ENCODE results near the gene SPOUT1. TPM values are rescaled to one million over a fixed set of nuclear protein-coding genes. Genes with fewer than 3 reads are reported as not detected.

Gene SPOUT1
- total RNA-seq, 1 experiment from 2014 or later: 35.8 TPM

GRCh38 chr9:128774804-128775203, 54.8 kb downstream of the SPOUT1 start:
- intact Hi-C loops (cut with micrococcal nuclease; ENCODE audit: unreplicated experiment): no loop called here
- peaks cover 24% of the 10 kb centered on the region for H3K36me3 Mint-ChIP-seq (ENCODE audit: insufficient read depth, unreplicated experiment)
- CTCF ChIA-PET: no interaction called here

DNA sequence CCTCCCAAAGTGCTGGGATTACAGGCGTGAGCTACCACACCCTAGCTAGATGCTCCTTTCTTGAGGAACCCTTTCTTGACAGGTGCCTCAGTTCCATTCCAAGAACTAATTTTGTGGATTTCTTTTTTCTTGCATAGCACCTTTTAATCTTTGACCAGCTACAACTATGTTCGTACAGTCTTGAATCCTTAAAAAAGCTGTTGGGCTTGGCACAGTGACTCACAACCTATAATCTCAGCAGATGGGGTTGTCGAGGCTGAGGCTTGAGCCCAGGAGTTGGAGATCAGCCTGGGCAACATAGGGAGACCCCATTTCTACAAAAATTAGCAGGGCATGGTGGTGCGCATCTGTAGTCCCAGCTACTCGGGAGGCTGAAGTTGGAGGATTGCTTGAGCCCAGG, 56.5 kb downstream of the SPOUT1 start:
- no TSS peak for BruUV-seq (replicated peaks)
- peaks cover 24% of the 10 kb centered on the region for H3K36me3 Mint-ChIP-seq (ENCODE audit: insufficient read depth, unreplicated experiment)
- peaks cover 8% of the 10 kb centered on the region for H3K4me1 Mint-ChIP-seq (ENCODE audit: low read depth, unreplicated experiment)
- intact Hi-C loops (cut with micrococcal nuclease; ENCODE audit: unreplicated experiment): no loop called here
- TF ChIP-seq, protein P1, sequence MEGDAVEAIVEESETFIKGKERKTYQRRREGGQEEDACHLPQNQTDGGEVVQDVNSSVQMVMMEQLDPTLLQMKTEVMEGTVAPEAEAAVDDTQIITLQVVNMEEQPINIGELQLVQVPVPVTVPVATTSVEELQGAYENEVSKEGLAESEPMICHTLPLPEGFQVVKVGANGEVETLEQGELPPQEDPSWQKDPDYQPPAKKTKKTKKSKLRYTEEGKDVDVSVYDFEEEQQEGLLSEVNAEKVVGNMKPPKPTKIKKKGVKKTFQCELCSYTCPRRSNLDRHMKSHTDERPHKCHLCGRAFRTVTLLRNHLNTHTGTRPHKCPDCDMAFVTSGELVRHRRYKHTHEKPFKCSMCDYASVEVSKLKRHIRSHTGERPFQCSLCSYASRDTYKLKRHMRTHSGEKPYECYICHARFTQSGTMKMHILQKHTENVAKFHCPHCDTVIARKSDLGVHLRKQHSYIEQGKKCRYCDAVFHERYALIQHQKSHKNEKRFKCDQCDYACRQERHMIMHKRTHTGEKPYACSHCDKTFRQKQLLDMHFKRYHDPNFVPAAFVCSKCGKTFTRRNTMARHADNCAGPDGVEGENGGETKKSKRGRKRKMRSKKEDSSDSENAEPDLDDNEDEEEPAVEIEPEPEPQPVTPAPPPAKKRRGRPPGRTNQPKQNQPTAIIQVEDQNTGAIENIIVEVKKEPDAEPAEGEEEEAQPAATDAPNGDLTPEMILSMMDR (IDR thresholded peaks at IDR 0.05; ENCODE audit: unreplicated experiment): no peak
- H3K9me3 Mint-ChIP-seq (ENCODE audit: low read depth, unreplicated experiment): peaks cover 5% of the 10 kb centered on the region
- H3K27me3 Mint-ChIP-seq (ENCODE audit: unreplicated experiment): no peaks in the 10 kb centered on the region
- no peak for DNase-seq
- H3K4me3 Mint-ChIP-seq (ENCODE audit: low read depth, unreplicated experiment): no peak overlapping the region
- CTCF ChIA-PET: no interaction called here
- H3K27ac Mint-ChIP-seq (ENCODE audit: unreplicated experiment): no peak overlapping the region

More at GRCh38 chr9:128774804-128775203, 54.8 kb downstream of the SPOUT1 start:
- TF ChIP-seq, protein P1 (IDR thresholded peaks at IDR 0.05; ENCODE audit: unreplicated experiment): no peak
- Mint-ChIP-seq H3K9me3 (ENCODE audit: low read depth, unreplicated experiment) (peaks cover 5% of the 10 kb centered on the region), H3K4me1 (ENCODE audit: low read depth, unreplicated experiment) (peaks cover 8% of the 10 kb centered on the region), H3K4me3 (ENCODE audit: low read depth, unreplicated experiment) (no peak overlapping the region), H3K27ac (ENCODE audit: unreplicated experiment) (no peak overlapping the region), H3K27me3 (ENCODE audit: unreplicated experiment) (no peaks in the 10 kb centered on the region)
- DNase-seq: no peak
- no TSS peak for BruUV-seq (replicated peaks)

DNA sequence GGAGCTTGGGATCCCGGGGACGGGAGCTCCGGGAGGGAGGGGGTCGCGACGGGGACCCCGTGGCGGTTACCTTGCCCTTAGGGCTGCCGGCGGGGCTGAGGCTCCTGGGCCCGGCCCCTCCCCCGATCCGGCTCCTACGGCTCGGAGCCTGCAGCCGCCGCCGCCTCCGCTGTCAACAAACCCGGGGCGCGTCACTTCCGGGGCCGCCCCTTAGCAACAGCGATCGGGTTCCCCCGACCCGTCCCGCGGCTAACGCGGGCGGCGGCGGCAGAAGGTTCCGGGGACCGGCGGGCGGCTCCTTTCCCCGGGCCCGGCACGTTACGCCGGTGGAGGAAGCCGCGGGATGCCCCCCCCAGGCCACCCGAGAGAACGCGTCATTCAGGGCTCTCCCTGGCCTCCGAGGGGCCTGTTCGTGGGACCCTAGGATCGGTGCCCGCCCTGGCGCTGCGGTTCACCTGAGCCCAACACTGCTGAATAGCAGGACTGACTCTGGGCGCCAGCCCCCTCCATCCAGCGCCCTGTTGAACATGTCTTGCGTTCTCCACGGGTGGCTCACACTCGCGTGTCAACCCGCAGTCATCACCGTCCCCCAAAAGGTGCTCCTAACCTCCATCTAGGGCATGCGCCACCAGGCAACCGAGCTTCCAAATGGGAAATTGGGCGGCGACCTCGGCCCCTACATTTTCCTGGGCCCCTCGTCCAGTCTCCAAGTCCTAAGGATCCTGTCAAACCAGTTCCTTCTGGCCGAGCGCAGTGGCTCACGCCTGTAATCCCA, 57.7 kb downstream of the SPOUT1 start, which contains the start of gene ZER1:
TSS of gene ZER1 (minus strand) at position 183 of the 775 bp plus-strand sequence. CDS start 16,362 bp downstream, outside the sequence.
- intact Hi-C loops (cut with micrococcal nuclease; ENCODE audit: unreplicated experiment): no loop called here
- TF ChIP-seq, protein P1 (IDR thresholded peaks at IDR 0.05; ENCODE audit: unreplicated experiment): no peak
- Mint-ChIP-seq H3K9me3 (ENCODE audit: low read depth, unreplicated experiment) (peaks cover 5% of the 10 kb centered on the region), H3K27ac (ENCODE audit: unreplicated experiment) (peak within 1 kb of the TSS; percentile 71), H3K27me3 (ENCODE audit: unreplicated experiment) (no peaks in the 10 kb centered on the region), H3K4me3 (ENCODE audit: low read depth, unreplicated experiment) (peak within 1 kb of the TSS; percentile 84), H3K36me3 (ENCODE audit: insufficient read depth, unreplicated experiment) (peaks cover 24% of the 10 kb centered on the region), H3K4me1 (ENCODE audit: low read depth, unreplicated experiment) (peaks cover 8% of the 10 kb centered on the region)
- CTCF ChIA-PET: interaction anchor here (1.6 kb wide), 1 partner anchor 17 kb away, joined by 4 read pairs; no protein-coding TSS in a partner anchor
- peak; percentile 91 for DNase-seq
- BruUV-seq (replicated peaks): no TSS peak

DNA sequence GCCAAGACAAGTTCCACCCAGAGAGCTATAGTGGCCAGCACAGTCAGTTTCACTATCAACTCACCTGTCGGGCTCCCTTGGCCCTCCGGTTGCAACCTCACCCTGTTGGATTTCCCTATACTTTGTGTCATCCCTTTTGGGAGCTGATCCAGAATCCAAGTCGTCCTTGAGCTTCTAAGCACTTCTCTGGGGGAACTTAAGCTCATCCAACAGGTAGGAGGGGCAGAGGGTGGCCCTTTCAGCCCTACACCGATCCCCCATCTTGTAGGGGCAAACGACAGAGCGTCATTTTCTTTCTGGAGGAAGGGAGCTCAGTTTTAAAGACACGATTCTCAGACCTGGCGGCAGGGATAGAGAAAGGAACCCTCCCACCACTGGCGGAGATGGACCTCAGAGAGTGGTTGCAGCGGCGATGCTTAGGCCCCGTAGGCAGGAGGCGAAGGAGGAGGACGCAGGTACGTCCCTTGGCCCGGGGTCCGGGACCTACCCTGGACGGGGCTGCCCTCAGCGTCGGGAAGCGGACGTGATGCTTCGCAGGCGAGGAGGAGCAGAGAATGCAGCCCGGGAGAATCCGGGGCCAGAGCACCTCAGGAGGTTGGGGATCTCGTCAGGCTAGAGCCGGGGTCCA, 58.4 kb downstream of the SPOUT1 start:
- intact Hi-C loops (cut with micrococcal nuclease; ENCODE audit: unreplicated experiment): no loop called here
- H3K4me1 Mint-ChIP-seq (ENCODE audit: low read depth, unreplicated experiment): peaks cover 8% of the 10 kb centered on the region
- CTCF ChIA-PET: interaction anchor here (1.6 kb wide), 1 partner anchor 17 kb away, joined by 4 read pairs; no protein-coding TSS in a partner anchor
- peaks cover 24% of the 10 kb centered on the region for H3K36me3 Mint-ChIP-seq (ENCODE audit: insufficient read depth, unreplicated experiment)
- peak overlapping the region; percentile 71 for H3K27ac Mint-ChIP-seq (ENCODE audit: unreplicated experiment)
- H3K9me3 Mint-ChIP-seq (ENCODE audit: low read depth, unreplicated experiment): peaks cover 5% of the 10 kb centered on the region
- peak; percentile 15 for DNase-seq
- BruUV-seq (replicated peaks): no TSS peak
- no peaks in the 10 kb centered on the region for H3K27me3 Mint-ChIP-seq (ENCODE audit: unreplicated experiment)
- TF ChIP-seq, protein P1 (IDR thresholded peaks at IDR 0.05; ENCODE audit: unreplicated experiment): no peak
- peak overlapping the region; percentile 84 for H3K4me3 Mint-ChIP-seq (ENCODE audit: low read depth, unreplicated experiment)

Data from Calu3 (cell line).